Measurements from ENCODE around the gene SRF. TPM values are rescaled to one million over a fixed set of nuclear protein-coding genes. Genes with fewer than 3 reads are reported as not detected.
A peak's percentile ranks its signal among the peaks of the same experiment; 100 is the strongest.

The SRF gene
- total RNA-seq, 1 experiment from 2014 or later, result 46.2 TPM

DNA sequence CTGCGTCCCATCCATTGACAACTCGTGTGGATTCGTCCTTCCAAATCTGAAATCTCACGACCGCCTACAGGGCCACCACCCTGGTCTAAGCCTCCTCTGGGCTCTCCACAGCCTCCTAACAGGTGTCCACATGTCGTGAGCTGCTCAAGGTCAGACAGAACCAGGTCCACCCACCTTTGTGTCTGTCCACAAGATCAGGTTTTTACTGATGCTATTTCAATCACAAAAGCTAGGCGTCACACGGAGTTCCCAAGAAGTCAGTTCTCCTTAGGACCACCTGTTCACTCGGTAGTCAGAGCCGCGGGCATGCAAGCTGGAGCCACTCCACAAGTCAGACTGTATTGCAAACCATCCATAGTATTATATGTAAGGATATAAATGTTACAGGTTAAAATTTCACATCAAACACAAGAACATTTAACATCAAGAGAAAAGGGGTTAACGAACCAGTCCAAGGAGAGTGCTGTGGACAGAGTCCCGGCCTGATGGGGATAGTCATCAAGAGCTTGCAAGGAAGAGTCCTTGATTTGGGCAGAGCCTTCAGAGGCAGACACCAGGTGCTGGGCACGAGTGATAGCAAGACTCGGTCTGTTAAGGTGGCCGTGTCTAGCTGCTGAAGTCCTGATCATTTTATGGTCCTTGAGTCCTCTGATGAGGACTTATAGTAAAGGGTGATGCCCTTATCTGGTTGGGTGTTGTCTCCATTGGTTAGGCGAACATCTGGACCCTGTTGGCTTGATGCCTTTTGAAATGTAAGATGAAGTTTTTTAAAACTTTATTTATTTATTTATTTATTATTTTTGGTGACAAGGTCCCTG, 58.9 kb downstream of the SRF start:
- peaks cover 4% of the 10 kb centered on the region; the same call in 1 of the 2 replicates for H3K36me3 Mint-ChIP-seq
- H3K27me3 Mint-ChIP-seq (ENCODE audit: low read depth), result peaks cover 42% of the 10 kb centered on the region
- H3K27ac Mint-ChIP-seq, result no peak overlapping the region
- H3K4me3 Mint-ChIP-seq, result peak overlapping the region; percentile 65
- CTCF ChIA-PET, result interaction anchor here (0.6 to 2.4 kb wide), 37 partner anchors 8 to 280 kb away, joined by 3 to 47 read pairs (median 6); partner anchors contain the start of genes CRIP3, CUL7, CUL9 and LRRC73
- peaks cover 4% of the 10 kb centered on the region; the same call in 1 of the 2 replicates for H3K4me1 Mint-ChIP-seq
- DNase-seq (ENCODE audit: low spot score) (no peak), ATAC-seq (no peak)
- POLR2A ChIA-PET, result interaction anchor here (0.5 to 2.0 kb wide), 4 partner anchors 17 to 284 kb away, joined by 3 to 9 read pairs (median 6); partner anchors contain the start of gene CUL9
- no peaks in the 10 kb centered on the region for H3K9me3 Mint-ChIP-seq
- no peak for TF ChIP-seq FOXK1 (CRISPR knock-in tag; IDR thresholded peaks at IDR 0.05)
- no peak for TF ChIP-seq ERG (CRISPR knock-in tag; IDR thresholded peaks at IDR 0.05)
- no peak for TF ChIP-seq RELA (CRISPR knock-in tag; IDR thresholded peaks at IDR 0.05; ENCODE audit: borderline replicate concordance)
- TF ChIP-seq TP53 (CRISPR knock-in tag; IDR thresholded peaks at IDR 0.05), result no peak
- no peak for TF ChIP-seq OVOL2 (CRISPR knock-in tag; IDR thresholded peaks at IDR 0.05; ENCODE audit: borderline replicate concordance)
- no peak for TF ChIP-seq HMGA2 (CRISPR knock-in tag; IDR thresholded peaks at IDR 0.05)
- TF ChIP-seq PREB (CRISPR knock-in tag; IDR thresholded peaks at IDR 0.05; ENCODE audit: borderline replicate concordance), result no peak
- TF ChIP-seq TEAD4 (CRISPR knock-in tag; IDR thresholded peaks at IDR 0.05), result no peak
- TF ChIP-seq GTF2I (CRISPR knock-in tag; conservative IDR thresholded peaks at IDR 0.05), result no peak
- TF ChIP-seq GRHL2 (CRISPR knock-in tag; IDR thresholded peaks at IDR 0.05; ENCODE audit: insufficient replicate concordance, severe bottlenecking), result no peak
- no peak for TF ChIP-seq ZBTB43 (CRISPR knock-in tag; IDR thresholded peaks at IDR 0.05)
- no peak for TF ChIP-seq SMAD3 (CRISPR knock-in tag; IDR thresholded peaks at IDR 0.05; ENCODE audit: borderline replicate concordance)
- TF ChIP-seq E2F4 (CRISPR knock-in tag; IDR thresholded peaks at IDR 0.05; ENCODE audit: borderline replicate concordance, low read depth), result no peak
- TF ChIP-seq, protein P1, sequence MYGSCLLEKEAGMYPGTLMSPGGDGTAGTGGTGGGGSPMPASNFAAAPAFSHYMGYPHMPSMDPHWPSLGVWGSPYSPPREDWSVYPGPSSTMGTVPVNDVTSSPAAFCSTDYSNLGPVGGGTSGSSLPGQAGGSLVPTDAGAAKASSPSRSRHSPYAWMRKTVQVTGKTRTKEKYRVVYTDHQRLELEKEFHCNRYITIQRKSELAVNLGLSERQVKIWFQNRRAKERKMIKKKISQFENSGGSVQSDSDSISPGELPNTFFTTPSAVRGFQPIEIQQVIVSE (CRISPR knock-in tag; IDR thresholded peaks at IDR 0.05; ENCODE audit: borderline replicate concordance), result no peak
- no peak for TF ChIP-seq MXD4 (CRISPR knock-in tag; IDR thresholded peaks at IDR 0.05; ENCODE audit: borderline replicate concordance)
- TF ChIP-seq, protein P2, sequence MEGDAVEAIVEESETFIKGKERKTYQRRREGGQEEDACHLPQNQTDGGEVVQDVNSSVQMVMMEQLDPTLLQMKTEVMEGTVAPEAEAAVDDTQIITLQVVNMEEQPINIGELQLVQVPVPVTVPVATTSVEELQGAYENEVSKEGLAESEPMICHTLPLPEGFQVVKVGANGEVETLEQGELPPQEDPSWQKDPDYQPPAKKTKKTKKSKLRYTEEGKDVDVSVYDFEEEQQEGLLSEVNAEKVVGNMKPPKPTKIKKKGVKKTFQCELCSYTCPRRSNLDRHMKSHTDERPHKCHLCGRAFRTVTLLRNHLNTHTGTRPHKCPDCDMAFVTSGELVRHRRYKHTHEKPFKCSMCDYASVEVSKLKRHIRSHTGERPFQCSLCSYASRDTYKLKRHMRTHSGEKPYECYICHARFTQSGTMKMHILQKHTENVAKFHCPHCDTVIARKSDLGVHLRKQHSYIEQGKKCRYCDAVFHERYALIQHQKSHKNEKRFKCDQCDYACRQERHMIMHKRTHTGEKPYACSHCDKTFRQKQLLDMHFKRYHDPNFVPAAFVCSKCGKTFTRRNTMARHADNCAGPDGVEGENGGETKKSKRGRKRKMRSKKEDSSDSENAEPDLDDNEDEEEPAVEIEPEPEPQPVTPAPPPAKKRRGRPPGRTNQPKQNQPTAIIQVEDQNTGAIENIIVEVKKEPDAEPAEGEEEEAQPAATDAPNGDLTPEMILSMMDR (IDR thresholded peaks at IDR 0.05), result no peak
- TF ChIP-seq TEAD1 (CRISPR knock-in tag; IDR thresholded peaks at IDR 0.05), result no peak
- TF ChIP-seq, protein P3, sequence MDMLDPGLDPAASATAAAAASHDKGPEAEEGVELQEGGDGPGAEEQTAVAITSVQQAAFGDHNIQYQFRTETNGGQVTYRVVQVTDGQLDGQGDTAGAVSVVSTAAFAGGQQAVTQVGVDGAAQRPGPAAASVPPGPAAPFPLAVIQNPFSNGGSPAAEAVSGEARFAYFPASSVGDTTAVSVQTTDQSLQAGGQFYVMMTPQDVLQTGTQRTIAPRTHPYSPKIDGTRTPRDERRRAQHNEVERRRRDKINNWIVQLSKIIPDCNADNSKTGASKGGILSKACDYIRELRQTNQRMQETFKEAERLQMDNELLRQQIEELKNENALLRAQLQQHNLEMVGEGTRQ (CRISPR knock-in tag; IDR thresholded peaks at IDR 0.05), result no peak
- no peak for TF ChIP-seq HMGXB4 (CRISPR knock-in tag; IDR thresholded peaks at IDR 0.05)

All from WTC11 (cell line).